CD4-positive, alpha-beta T cell treated with Interleukin-1 beta for 1 hour (primary cell): Measurements from ENCODE around the gene IL20RA.
"Not testable (repeated sequence)": the region's sequence is repeated elsewhere in the genome, so short reads cannot be mapped to it uniquely, and the experiment has no call there.

ENCODE experiments used
- DNase-seq, 2 donors: peaks; one replicate each; pipeline ENCODE4 v3.0.0-alpha.2; 2020 to 2022

Gene IL20RA

GRCh38 chr6:136969433-136969832 is 75.3 kb downstream of the IL20RA start:
- DNase-seq, result no peak

- DNase-seq, result no peak
These were observed 75.9 kb downstream of the IL20RA start for GRCh38 chr6:136968837-136969236.

DNA sequence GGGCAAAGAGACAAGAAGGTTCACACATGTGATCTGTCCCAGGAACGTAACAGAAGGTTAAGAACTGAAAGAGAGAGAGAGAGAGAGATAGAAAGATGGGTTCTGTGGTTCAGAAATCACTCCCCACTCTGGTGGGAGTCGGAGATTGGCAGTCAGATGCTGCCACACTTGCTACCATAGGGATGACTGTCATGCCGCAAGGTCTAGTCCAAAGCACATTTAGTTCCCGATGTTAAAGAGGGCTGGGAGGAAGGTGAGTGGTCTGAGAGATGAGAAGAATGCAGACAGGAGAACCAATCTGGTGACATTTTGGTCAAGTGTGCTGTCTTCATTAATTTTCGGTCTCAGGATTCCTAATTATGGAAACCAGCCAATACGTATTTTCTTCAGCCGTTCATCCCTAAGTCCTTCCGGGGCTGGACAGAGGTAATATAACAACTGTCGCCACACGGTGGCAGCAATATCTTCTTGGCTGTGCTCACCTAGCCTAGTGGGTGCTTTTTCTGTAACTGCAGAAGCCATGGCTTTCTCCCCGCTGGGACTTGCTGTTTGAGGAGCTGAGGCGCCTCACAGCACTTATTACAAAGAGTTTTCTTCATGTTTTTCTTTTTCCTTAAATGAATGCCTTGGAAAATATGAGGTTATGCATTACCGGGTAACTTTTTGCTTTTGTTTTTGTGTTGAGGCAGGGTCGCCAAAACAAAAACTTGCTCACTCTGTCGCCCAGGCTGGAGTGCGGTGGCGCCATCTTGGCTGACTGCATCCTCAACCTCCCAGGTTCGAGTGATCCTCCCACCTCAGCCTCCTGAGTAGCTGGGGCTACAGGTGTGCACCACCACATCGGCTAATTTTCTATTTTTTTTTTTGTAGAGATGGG is 76.7 kb downstream of the IL20RA start:
- peak; percentile 57 to 60 for DNase-seq

DNA sequence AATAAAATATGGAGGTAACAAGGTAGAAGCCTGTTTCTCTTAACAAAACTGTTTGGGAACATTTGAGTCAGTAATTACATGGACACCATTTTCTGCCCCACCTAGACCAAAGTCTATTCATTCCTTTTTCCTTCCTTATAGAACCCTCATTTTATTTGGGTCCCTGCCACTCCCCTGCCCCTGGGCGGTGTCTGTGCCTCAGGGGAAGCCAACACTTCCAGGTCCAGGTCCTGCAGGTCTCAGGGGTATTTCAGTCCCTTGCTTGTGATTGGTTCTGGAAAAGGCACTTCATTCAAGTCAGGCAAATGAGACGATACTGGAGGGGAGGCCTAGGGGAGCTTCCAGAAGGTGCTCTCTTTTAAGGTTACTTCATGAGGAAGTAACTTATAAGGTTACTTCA is 80.4 kb downstream of the IL20RA start:
- DNase-seq, result no peak

DNA sequence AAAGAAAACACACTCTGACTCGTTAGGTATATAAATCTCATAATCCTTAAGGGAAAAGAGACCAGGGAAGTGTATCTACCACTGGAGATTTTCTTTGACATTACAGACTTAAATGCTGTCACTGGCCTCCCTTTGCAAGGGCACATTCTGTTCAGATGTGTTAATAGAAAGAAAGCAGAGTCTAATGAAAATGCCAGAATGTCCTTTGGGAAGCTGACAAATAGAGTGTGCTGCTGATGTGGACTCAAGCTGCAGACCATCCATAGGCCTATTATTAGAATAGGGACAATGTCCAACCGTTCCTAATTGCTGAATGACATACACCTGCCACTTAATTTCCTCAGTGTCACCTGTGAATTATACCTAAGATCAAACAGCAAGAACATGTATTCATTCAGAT is 81.5 kb downstream of the IL20RA start:
- no peak for DNase-seq

DNA sequence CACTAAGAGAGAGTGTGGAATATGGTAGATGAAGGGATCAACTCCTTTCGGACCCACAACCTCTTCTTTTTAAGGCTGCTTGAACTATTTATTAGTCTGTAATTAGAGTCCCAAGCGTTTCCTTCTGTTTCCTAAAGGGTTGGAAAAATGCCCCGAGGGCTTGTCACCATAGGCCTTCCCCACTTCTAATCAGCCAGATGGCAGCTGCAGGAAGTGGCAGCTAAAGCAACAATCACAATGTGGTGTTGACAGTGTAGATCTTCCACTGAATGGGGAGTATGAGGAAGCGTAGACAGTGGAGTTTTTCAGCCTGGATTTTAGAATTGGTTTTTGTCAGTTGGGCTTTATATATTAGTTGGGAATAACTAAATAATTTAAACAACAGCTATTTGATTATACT is 82.1 kb downstream of the IL20RA start:
- no peak for DNase-seq

GRCh38 chr6:136961848-136962247 is 82.9 kb downstream of the IL20RA start:
- no peak for DNase-seq

DNA sequence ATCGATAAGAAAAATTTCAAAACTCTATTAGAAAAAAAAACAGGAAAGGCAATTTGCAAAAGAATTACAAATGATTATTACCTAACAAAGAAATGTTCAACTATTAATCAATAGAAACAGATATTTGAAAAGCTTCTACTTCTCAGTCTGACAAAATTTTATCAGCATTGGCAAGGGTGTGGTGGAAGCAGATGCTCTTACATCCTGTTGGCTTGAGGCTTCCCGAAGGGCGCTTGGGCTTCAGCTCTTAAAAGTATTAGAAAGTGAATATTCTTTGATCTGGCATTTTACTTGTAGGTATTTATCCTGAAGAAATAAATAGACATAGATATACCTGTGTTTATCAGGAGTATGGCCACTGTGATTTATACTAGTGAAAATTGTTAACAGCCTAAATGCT is 84.0 kb downstream of the IL20RA start:
- no peak for DNase-seq

- not testable (repeated sequence) for DNase-seq
These were observed 84.8 kb downstream of the IL20RA start for GRCh38 chr6:136959935-136960334.

- DNase-seq, result no peak
These were observed 85.3 kb downstream of the IL20RA start for GRCh38 chr6:136959471-136959891.

GRCh38 chr6:136958168-136958567 is 86.6 kb downstream of the IL20RA start:
- no peak for DNase-seq

DNA sequence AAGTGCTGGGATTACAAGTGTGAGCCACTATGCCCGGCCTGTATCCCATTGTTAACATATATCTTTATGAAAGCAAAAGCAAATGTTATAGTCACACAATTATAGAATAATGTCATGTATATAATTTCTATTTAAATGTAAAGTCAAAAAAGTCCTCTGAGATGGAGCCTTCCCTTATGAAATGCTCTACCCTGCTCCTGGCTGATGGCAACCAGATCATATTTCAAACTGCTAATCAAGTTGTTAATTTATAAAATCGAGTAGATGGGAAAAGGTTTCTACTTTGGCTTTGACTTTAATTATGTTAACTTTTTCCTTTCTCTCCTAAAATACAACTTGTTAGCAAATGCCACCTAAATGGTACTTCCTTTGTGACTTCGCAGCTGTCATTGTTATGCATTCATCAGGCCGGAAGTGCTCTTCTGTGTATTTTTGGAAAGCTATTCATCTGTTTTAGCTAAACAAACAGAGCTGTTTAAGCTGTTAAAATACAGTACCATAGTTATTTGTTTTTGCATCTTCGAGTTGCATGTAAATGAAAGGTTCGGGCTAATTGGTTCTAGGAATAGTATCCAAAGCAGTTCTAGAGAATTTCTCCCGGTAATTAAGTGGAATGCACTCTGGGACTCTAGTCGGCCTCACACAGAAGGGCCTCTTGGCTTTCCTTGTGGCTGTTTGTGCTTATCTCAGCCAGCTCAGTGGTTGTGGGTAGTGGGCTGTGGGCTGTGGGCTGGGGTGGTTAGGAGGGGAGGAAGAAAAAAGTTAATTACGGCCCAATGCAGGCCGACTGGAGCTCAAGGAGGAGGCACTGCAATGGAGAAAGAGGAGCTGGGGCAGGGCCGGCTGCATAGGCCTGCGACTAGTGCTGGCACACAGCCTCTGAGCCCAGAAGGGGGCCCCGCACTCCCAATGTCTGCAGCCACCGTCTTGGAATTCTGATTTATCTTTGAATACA is 87.9 kb downstream of the IL20RA start:
- no peak for DNase-seq

DNA sequence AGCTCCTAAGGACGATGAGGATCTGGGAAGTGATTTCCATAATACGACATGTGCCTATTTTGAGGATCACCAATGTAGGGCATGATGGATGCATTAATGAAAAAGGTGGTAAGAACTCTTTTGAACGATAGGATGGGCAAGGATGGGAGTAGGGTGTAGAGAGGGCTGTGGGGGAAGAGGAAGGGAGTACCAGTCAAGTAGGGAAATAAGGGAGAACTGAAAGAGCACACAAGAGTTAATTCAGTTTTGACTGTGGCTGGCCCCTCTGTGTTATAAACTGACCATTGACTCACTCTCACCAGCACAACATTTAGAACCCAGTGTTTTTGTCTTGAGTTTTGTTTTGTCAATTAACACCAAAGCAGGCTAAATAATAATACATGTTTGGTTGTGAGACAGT is 89.6 kb downstream of the IL20RA start:
- DNase-seq, result no peak

- no peak for DNase-seq
These were observed 92.0 kb downstream of the IL20RA start for GRCh38 chr6:136952714-136953260.

- DNase-seq, result no peak
These were observed 94.2 kb downstream of the IL20RA start for GRCh38 chr6:136950436-136951126.
